ENCODE results near the gene MTMR3. TPM values are rescaled to one million over a fixed set of nuclear protein-coding genes. Genes with fewer than 3 reads are reported as not detected.

The MTMR3 gene
- total RNA-seq, 1 experiment from 2014 or later = 27.0 TPM

DNA sequence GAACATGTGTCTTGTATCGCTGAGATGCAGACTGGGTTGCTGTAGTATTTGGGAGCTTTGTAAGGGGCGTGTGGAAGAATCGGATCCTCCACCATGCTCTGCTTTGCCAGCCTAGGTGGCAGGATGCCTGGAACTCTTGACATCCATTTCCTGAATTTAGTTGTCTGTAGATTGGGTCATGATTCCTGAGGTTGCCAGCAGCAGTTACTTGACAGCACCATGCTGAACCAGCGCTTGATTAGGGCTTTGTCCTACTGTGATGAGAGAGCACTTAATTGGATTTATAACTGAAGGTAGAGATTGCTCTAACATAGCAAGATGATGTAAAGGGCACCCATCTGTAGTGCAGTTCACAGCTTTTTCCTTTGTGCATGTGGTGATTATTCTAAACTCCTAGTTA, 121.7 kb downstream of the MTMR3 start:
- no peak overlapping the region for H3K27ac ChIP-seq (ENCODE audit: low read depth, low read length)
- intact Hi-C loops (cut with micrococcal nuclease) = loop anchor here (1.0 to 2.0 kb wide), 4 partner anchors 232 to 369 kb away; no protein-coding TSS in a partner anchor
- no peaks in the 10 kb centered on the region for H3K79me2 ChIP-seq (ENCODE audit: insufficient read depth, low read length)
- ATAC-seq (no peak), DNase-seq (ENCODE audit: low read depth, low spot score) (no peak)
- TF ChIP-seq ZFX (IDR thresholded peaks at IDR 0.05) (no peak), EGR1 (IDR thresholded peaks at IDR 0.05; ENCODE audit: low read depth) (no peak), SRF (IDR thresholded peaks at IDR 0.05; ENCODE audit: low read depth) (no peak), JUND (IDR thresholded peaks at IDR 0.05) (no peak), SIN3A (IDR thresholded peaks at IDR 0.05; ENCODE audit: low read depth) (no peak), POLR2A (IDR thresholded peaks at IDR 0.05; ENCODE audit: borderline replicate concordance, extremely low read depth, insufficient read depth, insufficient read length) (no peak)
- TF ChIP-seq, protein P1, sequence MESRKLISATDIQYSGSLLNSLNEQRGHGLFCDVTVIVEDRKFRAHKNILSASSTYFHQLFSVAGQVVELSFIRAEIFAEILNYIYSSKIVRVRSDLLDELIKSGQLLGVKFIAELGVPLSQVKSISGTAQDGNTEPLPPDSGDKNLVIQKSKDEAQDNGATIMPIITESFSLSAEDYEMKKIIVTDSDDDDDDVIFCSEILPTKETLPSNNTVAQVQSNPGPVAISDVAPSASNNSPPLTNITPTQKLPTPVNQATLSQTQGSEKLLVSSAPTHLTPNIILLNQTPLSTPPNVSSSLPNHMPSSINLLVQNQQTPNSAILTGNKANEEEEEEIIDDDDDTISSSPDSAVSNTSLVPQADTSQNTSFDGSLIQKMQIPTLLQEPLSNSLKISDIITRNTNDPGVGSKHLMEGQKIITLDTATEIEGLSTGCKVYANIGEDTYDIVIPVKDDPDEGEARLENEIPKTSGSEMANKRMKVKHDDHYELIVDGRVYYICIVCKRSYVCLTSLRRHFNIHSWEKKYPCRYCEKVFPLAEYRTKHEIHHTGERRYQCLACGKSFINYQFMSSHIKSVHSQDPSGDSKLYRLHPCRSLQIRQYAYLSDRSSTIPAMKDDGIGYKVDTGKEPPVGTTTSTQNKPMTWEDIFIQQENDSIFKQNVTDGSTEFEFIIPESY (IDR thresholded peaks at IDR 0.05; ENCODE audit: extremely low read depth, insufficient replicate concordance, low read length) = no peak
- TF ChIP-seq, protein P2, sequence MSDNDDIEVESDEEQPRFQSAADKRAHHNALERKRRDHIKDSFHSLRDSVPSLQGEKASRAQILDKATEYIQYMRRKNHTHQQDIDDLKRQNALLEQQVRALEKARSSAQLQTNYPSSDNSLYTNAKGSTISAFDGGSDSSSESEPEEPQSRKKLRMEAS (IDR thresholded peaks at IDR 0.05) = no peak
- TF ChIP-seq, protein P3, sequence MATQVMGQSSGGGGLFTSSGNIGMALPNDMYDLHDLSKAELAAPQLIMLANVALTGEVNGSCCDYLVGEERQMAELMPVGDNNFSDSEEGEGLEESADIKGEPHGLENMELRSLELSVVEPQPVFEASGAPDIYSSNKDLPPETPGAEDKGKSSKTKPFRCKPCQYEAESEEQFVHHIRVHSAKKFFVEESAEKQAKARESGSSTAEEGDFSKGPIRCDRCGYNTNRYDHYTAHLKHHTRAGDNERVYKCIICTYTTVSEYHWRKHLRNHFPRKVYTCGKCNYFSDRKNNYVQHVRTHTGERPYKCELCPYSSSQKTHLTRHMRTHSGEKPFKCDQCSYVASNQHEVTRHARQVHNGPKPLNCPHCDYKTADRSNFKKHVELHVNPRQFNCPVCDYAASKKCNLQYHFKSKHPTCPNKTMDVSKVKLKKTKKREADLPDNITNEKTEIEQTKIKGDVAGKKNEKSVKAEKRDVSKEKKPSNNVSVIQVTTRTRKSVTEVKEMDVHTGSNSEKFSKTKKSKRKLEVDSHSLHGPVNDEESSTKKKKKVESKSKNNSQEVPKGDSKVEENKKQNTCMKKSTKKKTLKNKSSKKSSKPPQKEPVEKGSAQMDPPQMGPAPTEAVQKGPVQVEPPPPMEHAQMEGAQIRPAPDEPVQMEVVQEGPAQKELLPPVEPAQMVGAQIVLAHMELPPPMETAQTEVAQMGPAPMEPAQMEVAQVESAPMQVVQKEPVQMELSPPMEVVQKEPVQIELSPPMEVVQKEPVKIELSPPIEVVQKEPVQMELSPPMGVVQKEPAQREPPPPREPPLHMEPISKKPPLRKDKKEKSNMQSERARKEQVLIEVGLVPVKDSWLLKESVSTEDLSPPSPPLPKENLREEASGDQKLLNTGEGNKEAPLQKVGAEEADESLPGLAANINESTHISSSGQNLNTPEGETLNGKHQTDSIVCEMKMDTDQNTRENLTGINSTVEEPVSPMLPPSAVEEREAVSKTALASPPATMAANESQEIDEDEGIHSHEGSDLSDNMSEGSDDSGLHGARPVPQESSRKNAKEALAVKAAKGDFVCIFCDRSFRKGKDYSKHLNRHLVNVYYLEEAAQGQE (IDR thresholded peaks at IDR 0.05; ENCODE audit: low read depth) = no peak
- ChIA-PET CTCF (interaction anchor here (0.8 to 3.5 kb wide), 24 partner anchors 9 to 451 kb away, joined by 3 to 25 read pairs (median 4); partner anchors contain the start of genes ASCC2 and THOC5), RAD21 (ENCODE audit: low non-redundant PET in 1 of 2, low total read pairs in 2 of 2, uncharacterized antibody in 2 of 2, unreplicated experiment in 2 of 2) (interaction anchor here (0.7 to 1.5 kb wide), 6 partner anchors 84 to 369 kb away, joined by 3 to 4 read pairs (median 3); no protein-coding TSS in a partner anchor), POLR2A (interaction anchor here (1.1 kb wide), 1 partner anchor 303 kb away, joined by 5 read pairs; no protein-coding TSS in a partner anchor)
- peaks cover 4% of the 10 kb centered on the region; the same call in 1 of the 2 replicates for H4K20me1 ChIP-seq (ENCODE audit: insufficient read depth)
- H3K4me2 ChIP-seq (ENCODE audit: low read length) = no peak overlapping the region
- no peak overlapping the region for H3K4me3 ChIP-seq (replicated peaks in 1 of 2; ENCODE audit: low read depth in 1 of 2, low read length in 2 of 2)
- no peaks in the 10 kb centered on the region for H3K4me1 ChIP-seq (ENCODE audit: control insufficient read depth in 1 of 2, insufficient read depth in 2 of 2, low read length in 2 of 2)
- H3K36me3 ChIP-seq (ENCODE audit: control insufficient read depth in 1 of 2, insufficient read depth in 2 of 2, low read length in 2 of 2) = peaks cover 5 to 11% of the 10 kb centered on the region in 2 experiments; a peak in 3 of 4 replicates
- no TSS peak for BruUV-seq (replicated peaks)
- no peaks in the 10 kb centered on the region for H3K27me3 ChIP-seq (ENCODE audit: insufficient read depth, low read length)
- no peak overlapping the region for H2AFZ ChIP-seq (ENCODE audit: low read depth, low read length, poor library complexity, severe bottlenecking)
- H3K9ac ChIP-seq (ENCODE audit: low read length) = no peak overlapping the region
- H3K9me2 ChIP-seq (ENCODE audit: insufficient read depth) = no peaks in the 10 kb centered on the region
- no peaks in the 10 kb centered on the region for H3K9me3 ChIP-seq (ENCODE audit: control insufficient read depth in 1 of 2, insufficient read depth in 1 of 2, low read depth in 1 of 2, low read length in 2 of 2)

All from HCT116 (cell line).